Esophagus squamous epithelium (tissue), 5 donors: ENCODE data around the gene CYSTM1. TPM values are rescaled to one million over a fixed set of nuclear protein-coding genes. Genes with fewer than 3 reads are reported as not detected.

Experiments used
- DNase-seq: peaks from one replicate; lab custom pipeline; 2025; lab: John Stamatoyannopoulos, UW
- H3K27ac ChIP-seq, 4 donors: fragments of 200-600 bp; sonication (generic); one replicate each; pipeline ENCODE4 v1.5.1; 2016 to 2019; ENCODE audit warnings: mild to moderate bottlenecking in 1 of 4
- H3K27me3 ChIP-seq, 4 donors: fragments of 200-600 bp; sonication (generic); 1 replicate in 3 of 4; 2 replicates in 1 of 4; pipeline versions ENCODE4 v1.5.1 to v1.6.0; 2017 to 2021; ENCODE audit warnings: antibody characterized with exemption in 1 of 4
- H3K36me3 ChIP-seq, 3 donors: fragments of 200-600 bp; sonication (generic); one replicate each; pipeline ENCODE4 v1.5.1; 2016 to 2019
- H3K4me1 ChIP-seq, 3 donors: fragments of 200-600 bp; sonication (generic); one replicate each; pipeline ENCODE4 v1.5.1; 2017 to 2019
- H3K4me3 ChIP-seq, 4 donors: fragments of 200-600 bp; sonication (generic); 1 replicate in 3 of 4; 2 replicates in 1 of 4; pipeline ENCODE4 v1.5.1; 2016 to 2019; ENCODE audit warnings: mild to moderate bottlenecking in 2 of 4, moderate library complexity in 1 of 4
- H3K9me3 ChIP-seq, 3 donors: fragments of 200-600 bp; sonication (generic); one replicate each; pipeline ENCODE4 v1.5.1; 2016 to 2019
- CTCF ChIP-seq, 6 experiments: fragments of 450-650 bp in 4 of 6; fragments of 200-600 bp in 2 of 6; sonication (generic) in 2 of 6; IDR thresholded peaks; one replicate each; pipeline ENCODE4 v1.5.1; 2016 to 2019; ENCODE audit warnings: antibody characterized with exemption in 6 of 6, mild to moderate bottlenecking in 4 of 6, moderate library complexity in 4 of 6
- POLR2A ChIP-seq, 4 donors: fragments of 450-650 bp; IDR thresholded peaks; one replicate each; pipeline ENCODE4 v1.6.1; 2017; ENCODE audit warnings: antibody characterized with exemption in 4 of 4, mild to moderate bottlenecking in 4 of 4, moderate library complexity in 3 of 4
- WGBS, 2 donors: methylation state at CpG; one replicate each; pipeline ENCODE4 v1.1.5; 2018; 5-methylcytosine and 5-hydroxymethylcytosine counted together
- intact Hi-C: fragments of 100-400 bp; cut with DNase I; formaldehyde crosslinking; loops from one replicate; pipeline ENCODE4 v1.15.0; 2022
- total RNA-seq, 4 donors: library from RNA; depleted of rRNA; stranded (reverse); fragments of >200 nt; gene quantifications; one replicate each; pipeline ENCODE4 v1.1.0, GENCODE V29; 2016
- donor health status: DM: yes; HTN: yes; CAD: no.

CYSTM1 gene
- total RNA-seq, 4 donors from 2014 or later = 2.6 to 22.5 (median 12.8) TPM

GRCh38 chr5:140176031-140176387 lies 1.0 kb downstream of the CYSTM1 start:
- H3K4me1 ChIP-seq = peaks cover 0 to 48% (median 10%) of the 10 kb centered on the region in 3 donors
- TF ChIP-seq POLR2A (IDR thresholded peaks at IDR 0.05) = no peak
- no peak for TF ChIP-seq CTCF (IDR thresholded peaks at IDR 0.05)
- no peaks in the 10 kb centered on the region for H3K9me3 ChIP-seq
- H3K27me3 ChIP-seq = no peaks in the 10 kb centered on the region
- H3K4me3 ChIP-seq = peak overlapping the region; percentile 59 to 90 (median 78)
- peak overlapping the region; percentile 91 to 98 (median 93) for H3K27ac ChIP-seq
- DNase-seq = no peak
- no peaks in the 10 kb centered on the region for H3K36me3 ChIP-seq
- 16 to 20% methylated on average over 4 of the region's 4 CpGs for WGBS, 2 donors
- intact Hi-C loops = no loop called here

DNA sequence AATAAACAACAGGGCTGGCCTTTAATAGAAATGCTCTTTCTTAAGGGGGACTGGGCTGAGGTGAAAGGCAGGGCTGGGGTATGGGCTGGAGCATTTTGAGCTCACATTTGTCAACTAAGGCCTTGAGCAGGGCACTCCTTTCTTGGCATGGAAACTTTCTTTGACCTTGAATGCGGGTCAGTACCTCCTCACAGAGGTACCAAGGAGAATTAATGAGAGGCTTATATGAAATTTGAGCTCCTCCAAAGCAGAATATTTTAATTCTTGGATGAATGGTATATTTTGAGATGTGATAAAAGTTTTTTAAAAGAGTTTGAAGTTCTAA lies 3.1 kb downstream of the CYSTM1 start:
- no peak for DNase-seq
- 30 to 60% methylated on average over 1 of the region's 1 CpG for WGBS, 2 donors
- H3K27ac ChIP-seq = peak overlapping the region in 3 of 4 donors; percentile 45 to 64 (median 47)

DNA sequence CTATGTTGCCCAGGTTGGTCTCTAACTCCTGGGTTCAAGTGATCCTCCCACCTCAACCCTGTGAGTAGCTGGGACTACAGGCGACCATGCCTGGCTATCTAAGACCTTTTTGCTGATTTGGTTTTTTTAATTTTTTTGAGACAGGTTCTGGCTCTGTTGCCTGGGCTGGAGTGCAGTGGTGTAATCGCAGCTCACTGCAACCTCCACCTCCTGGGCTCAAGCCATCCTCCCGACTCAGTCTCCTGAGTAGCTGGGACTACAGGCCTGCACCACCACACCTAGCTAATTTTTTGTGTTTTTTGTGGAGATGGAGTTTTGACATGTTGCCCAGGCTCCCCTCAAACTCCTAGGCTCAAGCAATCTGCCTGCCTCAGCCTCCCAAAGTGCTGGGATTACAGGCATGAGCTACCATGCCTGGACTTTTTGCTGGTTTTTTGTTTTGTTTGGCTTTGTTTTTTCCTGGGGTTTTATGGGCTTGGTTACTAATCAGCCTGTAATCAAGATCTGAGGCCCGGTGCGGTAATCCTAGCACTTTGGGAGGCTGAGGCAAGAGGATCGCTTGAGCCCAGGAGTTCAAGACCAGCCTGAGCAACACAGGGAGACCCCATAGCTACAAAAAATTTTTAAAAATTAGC lies 3.6 kb downstream of the CYSTM1 start:
- 67 to 85% methylated on average over 3 to 5 of the region's 6 CpGs for WGBS, 2 donors
- no peaks in the 10 kb centered on the region for H3K36me3 ChIP-seq
- no peaks in the 10 kb centered on the region for H3K27me3 ChIP-seq
- TF ChIP-seq CTCF (IDR thresholded peaks at IDR 0.05) = no peak
- intact Hi-C loops = no loop called here
- no peak for DNase-seq
- peaks cover 0 to 72% (median 15%) of the 10 kb centered on the region in 3 donors for H3K4me1 ChIP-seq
- H3K9me3 ChIP-seq = no peaks in the 10 kb centered on the region
- no peak overlapping the region for H3K27ac ChIP-seq
- no peak overlapping the region for H3K4me3 ChIP-seq

More for the DNA sequence above, 3.1 kb downstream of the CYSTM1 start:
- Histone ChIP-seq H3K36me3 (no peaks in the 10 kb centered on the region), H3K27me3 (no peaks in the 10 kb centered on the region), H3K4me3 (no peak overlapping the region), H3K9me3 (no peaks in the 10 kb centered on the region), H3K4me1 (peaks cover 0 to 68% (median 15%) of the 10 kb centered on the region in 3 donors)
- TF ChIP-seq POLR2A (IDR thresholded peaks at IDR 0.05) (no peak), CTCF (IDR thresholded peaks at IDR 0.05) (no peak)
- intact Hi-C loops = no loop called here

- no peak overlapping the region for H3K4me3 ChIP-seq
- peaks cover 0 to 61% (median 9%) of the 10 kb centered on the region in 3 donors for H3K4me1 ChIP-seq
- intact Hi-C loops = no loop called here
These were observed 6.1 kb downstream of the CYSTM1 start for GRCh38 chr5:140181002-140181483.

More at GRCh38 chr5:140181002-140181483, 6.1 kb downstream of the CYSTM1 start:
- WGBS, 2 donors = 60 to 64% methylated on average over 5 of the region's 5 CpGs
- DNase-seq = no peak
- Histone ChIP-seq H3K27ac (peak overlapping the region in 3 of 4 donors; percentile 4 to 44 (median 34)), H3K9me3 (no peaks in the 10 kb centered on the region), H3K27me3 (no peaks in the 10 kb centered on the region), H3K36me3 (no peaks in the 10 kb centered on the region)
- TF ChIP-seq POLR2A (IDR thresholded peaks at IDR 0.05) = no peak
- no peak for TF ChIP-seq CTCF (IDR thresholded peaks at IDR 0.05)
